NCI-H2107 (cell line): ENCODE results near the gene PARP8.
"Not testable (repeated sequence)": the region's sequence is repeated elsewhere in the genome, so short reads cannot be mapped to it uniquely, and the experiment has no call there.

Source experiments
- DNase-seq: peaks from one replicate; lab custom pipeline; 2025; lab: John Stamatoyannopoulos, UW

The PARP8 gene

GRCh38 chr5:50774446-50775175, 108.2 kb downstream of the PARP8 start:
- not testable (repeated sequence) for DNase-seq

GRCh38 chr5:50786073-50786472, 119.6 kb downstream of the PARP8 start:
- no peak for DNase-seq

GRCh38 chr5:50791813-50792212, 125.4 kb downstream of the PARP8 start:
- DNase-seq, result no peak

- no peak for DNase-seq
Observed at GRCh38 chr5:50792843-50793242, 126.4 kb downstream of the PARP8 start.

- no peak for DNase-seq
Observed at GRCh38 chr5:50794812-50795211, 128.4 kb downstream of the PARP8 start.

GRCh38 chr5:50798002-50798401, 131.6 kb downstream of the PARP8 start:
- no peak for DNase-seq

GRCh38 chr5:50799596-50799995, 133.2 kb downstream of the PARP8 start:
- no peak for DNase-seq

- DNase-seq, result no peak
Observed at GRCh38 chr5:50800410-50800809, 134.0 kb downstream of the PARP8 start.

- no peak for DNase-seq
Observed at GRCh38 chr5:50807661-50808060, 141.2 kb downstream of the PARP8 start.

- no peak for DNase-seq
Observed at GRCh38 chr5:50808406-50808805, 142.0 kb downstream of the PARP8 start.

GRCh38 chr5:50811746-50812145, 145.3 kb downstream of the PARP8 start:
- not testable (repeated sequence) for DNase-seq

GRCh38 chr5:50813691-50814090, 147.3 kb downstream of the PARP8 start:
- DNase-seq, result no peak

- DNase-seq, result no peak
Observed at GRCh38 chr5:50814556-50814955, 148.1 kb downstream of the PARP8 start.

- no peak for DNase-seq
Observed at GRCh38 chr5:50822046-50822445, 155.6 kb downstream of the PARP8 start.

GRCh38 chr5:50822761-50823160, 156.3 kb downstream of the PARP8 start:
- DNase-seq, result no peak

- DNase-seq, result no peak
Observed at GRCh38 chr5:50823568-50823967, 157.1 kb downstream of the PARP8 start.

GRCh38 chr5:50824109-50824508, 157.7 kb downstream of the PARP8 start:
- DNase-seq, result no peak

GRCh38 chr5:50827516-50828247, 161.2 kb downstream of the PARP8 start:
- no peak for DNase-seq

GRCh38 chr5:50829023-50829422, 162.6 kb downstream of the PARP8 start:
- DNase-seq, result no peak

GRCh38 chr5:50832657-50833284, 166.3 kb downstream of the PARP8 start:
- no peak for DNase-seq

- DNase-seq, result no peak
Observed at GRCh38 chr5:50836356-50836755, 169.9 kb downstream of the PARP8 start.

GRCh38 chr5:50839472-50839871, 173.0 kb downstream of the PARP8 start:
- DNase-seq, result no peak

GRCh38 chr5:50843091-50843490, 176.7 kb downstream of the PARP8 start:
- DNase-seq, result no peak
